Frontal cortex (tissue), 4 donors: ENCODE results near the gene TMEM53. TPM values are rescaled to one million over a fixed set of nuclear protein-coding genes. Genes with fewer than 3 reads are reported as not detected.

Experiments used
- DNase-seq, 2 donors: peaks; one replicate each; pipeline ENCODE4 v3.0.0; 2012; ENCODE audit warnings: low spot score in 2 of 2
- FAIRE-seq: peaks from 2 replicates; lab custom pipeline; 2012; peaks lifted over from hg19 to GRCh38; lab: Jason Lieb, UNC
- small RNA-seq: library from RNA; depleted of rRNA; stranded (forward); fragments of <200 nt; gene quantifications from one replicate; pipeline ENCODE3, GENCODE V24; 2014
- total RNA-seq: library from RNA; depleted of rRNA; stranded (reverse); fragments of >200 nt; gene quantifications from one replicate; pipeline ENCODE4 v1.2.3, GENCODE V29; 2014
- donor health status: control.
- donor health status: control.
- donor health status: control.

The TMEM53 gene
- total RNA-seq, 1 donor from 2014 or later, result 4.9 TPM

DNA sequence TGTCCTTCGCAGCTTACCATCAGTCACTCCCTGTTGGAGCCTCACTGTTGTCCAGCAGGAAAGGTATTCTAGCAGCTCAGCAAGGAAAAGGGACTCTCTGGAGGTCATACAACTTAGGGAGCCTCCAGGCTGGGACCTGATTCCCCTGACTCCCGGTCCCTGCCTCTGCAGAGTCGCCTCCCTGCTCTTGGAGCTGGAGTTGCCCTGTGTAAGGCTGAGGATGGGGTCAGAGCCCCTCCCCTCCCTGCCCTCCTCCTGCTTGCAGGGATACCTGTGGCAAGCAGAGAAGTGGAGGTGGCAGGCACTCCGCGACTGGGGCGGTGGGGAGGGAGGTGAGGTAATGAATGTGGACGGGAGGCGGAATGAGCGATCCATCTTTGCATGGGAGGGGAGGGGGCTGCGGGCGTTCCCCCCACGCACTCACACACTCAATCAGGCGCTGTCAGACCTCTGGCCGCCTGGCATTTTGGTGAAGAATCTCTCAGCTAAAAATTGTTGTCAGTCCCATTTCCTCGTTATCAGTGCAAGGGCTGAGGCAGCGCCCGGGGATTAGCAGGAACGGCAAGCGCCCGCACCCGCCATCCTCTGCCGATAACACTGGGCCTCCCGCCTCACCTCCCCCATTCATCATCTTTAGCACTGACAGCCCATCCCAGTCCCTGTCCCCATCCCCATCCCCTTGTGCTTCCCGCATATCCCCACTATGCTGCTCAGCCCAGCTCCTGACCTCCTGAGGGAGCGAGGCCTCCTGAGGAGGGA lies 64.3 kb downstream of the TMEM53 start:
- DNase-seq, result no peak
- no peak for FAIRE-seq

DNA sequence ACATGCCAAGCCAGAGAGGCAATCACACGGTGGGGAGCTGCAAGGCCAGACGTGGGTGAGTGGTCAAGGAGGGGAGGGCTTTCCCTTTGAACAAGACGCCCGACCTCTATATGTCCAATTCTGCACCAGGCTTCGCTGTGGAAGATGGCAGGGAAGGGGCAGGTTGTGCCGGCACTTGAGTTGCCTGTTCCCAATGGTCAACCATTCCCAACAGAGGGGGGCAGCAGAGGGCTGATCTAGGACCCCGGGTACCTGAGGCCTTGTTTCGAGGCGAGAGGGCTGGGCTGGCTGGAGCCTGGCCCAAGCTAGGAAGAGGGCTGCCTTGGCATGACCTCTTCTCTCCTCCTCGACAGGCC lies 64.9 kb downstream of the TMEM53 start:
- FAIRE-seq (no peak), DNase-seq (no peak)

DNA sequence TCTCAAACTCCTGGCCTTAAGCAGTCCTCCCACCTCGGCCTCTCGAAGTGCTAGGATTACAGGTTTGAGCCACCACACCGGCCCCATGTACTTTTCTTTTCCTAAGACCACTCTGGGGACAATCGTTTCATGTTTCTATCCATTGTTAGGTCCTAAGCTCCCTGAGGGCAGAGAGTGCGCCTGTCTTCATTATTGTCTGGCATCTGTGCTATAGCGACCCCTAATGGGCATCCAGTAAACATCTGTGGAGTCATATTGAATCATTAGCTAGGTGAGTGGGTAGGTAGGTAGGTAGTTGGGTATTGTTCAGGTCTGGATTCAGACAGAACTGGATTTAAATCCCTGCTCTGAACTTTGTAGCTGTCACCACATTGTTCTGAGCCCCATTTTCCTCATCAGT lies 66.1 kb downstream of the TMEM53 start:
- DNase-seq (no peak), FAIRE-seq (no peak)

DNA sequence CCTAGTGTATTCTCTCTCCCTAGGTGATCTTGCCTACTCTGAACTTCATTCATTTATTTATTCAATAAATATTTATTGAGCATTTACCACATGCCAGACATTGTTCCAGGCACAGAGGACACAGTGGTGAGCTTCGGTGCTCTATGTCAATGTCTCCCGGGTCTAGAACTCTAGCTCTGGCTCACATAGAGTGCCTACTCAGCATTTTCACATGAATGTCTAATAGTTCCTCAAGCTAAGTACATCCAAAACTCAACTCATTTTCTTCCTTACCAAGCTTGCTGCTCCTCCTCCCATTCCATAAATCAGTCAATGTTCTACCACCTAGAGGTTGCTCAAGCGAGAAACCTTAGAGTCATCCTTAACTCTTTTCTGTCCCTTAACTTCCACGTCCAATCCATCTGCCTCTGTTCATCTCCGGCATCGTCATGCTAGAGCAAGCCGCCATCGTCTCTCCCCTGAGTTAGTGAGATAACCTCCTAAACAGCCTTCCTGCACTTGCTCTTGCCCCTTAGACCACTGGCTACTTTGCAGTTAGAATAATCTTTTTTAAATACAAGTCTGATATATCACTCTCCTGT lies 67.5 kb downstream of the TMEM53 start:
- no peak for FAIRE-seq
- DNase-seq, result no peak

DNA sequence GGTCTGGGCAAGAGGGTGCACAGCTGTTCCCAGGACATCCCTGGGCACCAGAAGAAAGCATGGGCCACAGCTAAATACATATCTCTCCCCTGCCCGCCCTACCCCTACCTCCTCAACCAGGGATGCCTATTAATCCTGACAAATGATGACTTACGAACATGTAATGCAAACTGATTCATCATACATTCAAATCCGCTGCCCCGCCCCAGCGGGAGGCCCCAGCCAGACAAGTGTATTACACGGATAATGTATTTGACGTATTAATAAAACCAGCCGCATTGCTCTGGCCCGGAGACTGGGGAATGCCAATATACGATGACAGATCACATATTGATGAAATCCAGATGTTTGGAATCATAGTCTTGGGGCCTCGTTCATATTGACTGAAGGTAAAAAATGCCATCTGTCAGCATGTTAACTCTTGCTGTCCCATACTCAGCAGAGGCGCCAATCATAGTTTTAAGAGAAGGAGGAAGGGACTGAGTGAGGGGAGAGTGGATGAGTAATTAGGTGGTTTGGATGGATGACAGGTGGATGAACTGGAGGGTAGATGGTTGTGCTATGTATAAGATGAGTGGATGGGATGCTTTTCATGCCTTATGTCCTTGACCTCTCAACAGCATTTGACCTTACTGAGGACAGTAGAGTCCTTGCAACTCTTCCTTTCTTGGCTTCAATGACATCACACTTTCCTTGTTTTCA lies 68.2 kb downstream of the TMEM53 start:
- FAIRE-seq (no peak), DNase-seq (no peak)

DNA sequence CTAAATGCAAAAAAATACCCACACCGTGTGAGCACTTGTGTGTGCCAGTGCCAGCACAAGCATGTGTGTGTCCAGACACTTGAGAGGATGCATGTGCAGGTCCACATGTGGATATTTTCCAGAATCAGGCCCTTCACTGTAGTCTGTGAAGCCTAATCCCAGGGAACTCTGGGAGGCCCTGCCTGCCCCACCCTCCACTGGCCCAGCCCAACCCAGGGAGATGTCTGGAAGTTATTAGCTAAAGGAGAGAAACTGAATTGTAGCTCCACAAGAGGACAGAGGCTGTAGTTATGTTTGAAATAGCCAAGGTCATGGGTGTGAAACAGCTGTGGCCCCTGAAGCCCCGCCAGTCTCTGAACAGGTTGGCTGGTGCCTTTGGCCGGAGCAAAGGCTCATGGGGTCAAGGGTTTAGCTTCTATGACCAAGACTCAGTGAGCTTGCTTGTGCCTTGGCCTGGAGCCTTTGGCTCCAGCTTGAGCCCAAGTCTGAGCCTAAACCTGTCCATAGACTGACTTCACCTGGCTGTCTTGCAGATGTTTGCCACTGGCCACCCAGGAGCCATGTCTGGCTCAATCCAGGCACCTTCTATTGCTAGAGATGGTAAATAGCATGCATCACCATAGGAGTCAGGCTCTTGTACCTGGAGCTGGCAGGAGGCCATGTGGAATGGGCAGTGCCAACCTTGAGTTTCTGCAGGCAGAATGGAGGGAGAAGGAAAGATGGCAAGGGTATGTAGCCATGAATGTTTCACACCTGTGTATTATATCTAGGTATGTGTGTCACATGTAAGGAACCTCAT lies 69.9 kb downstream of the TMEM53 start:
- no peak for FAIRE-seq
- DNase-seq, result no peak

DNA sequence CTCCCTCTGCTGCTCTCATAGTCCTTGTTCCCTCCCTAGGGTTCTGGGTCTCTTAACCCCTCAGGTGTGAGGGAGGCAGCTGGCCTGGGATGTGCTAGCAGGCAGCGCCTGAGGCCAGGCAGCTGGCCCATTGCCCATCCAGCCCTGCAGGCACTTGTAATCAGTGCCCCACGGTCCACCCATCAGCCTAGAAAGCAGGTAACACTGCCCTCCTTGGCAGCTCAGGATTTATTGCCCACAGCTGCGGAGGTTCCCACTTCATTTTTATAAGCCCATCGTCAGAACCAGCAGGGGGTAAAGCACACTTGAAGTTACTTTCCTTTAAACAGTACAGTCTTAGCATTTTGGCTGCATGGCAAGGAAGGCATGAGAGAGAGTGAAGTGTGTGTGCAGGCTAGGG lies 70.6 kb downstream of the TMEM53 start:
- FAIRE-seq, result no peak
- no peak for DNase-seq

Small RNA genes lying within 50 kb of the gene (small RNA-seq; reads per million reads assigned to genes)
- 1.1 reads per million, percentile 68 among the genes with 10 or more reads in this experiment for gene RNU5F-1

Other genes with a start within 250 kb of the TMEM53 start
- 4.5 TPM for gene ARMH1, start 233 bp upstream of the TMEM53 start, total RNA-seq
- not detected for gene RNU5D-1, start 56.7 kb upstream of the TMEM53 start, total RNA-seq
- 2.9 TPM for gene KIF2C, start 65.4 kb upstream of the TMEM53 start, total RNA-seq
- gene RPS8, start 101.1 kb upstream of the TMEM53 start, total RNA-seq, result 1,632 TPM
- 0.41 TPM for gene BEST4, start 113.7 kb upstream of the TMEM53 start, total RNA-seq
- gene PLK3, start 125.9 kb upstream of the TMEM53 start, total RNA-seq, result 10.2 TPM
- not detected for gene DYNLT4, start 132.9 kb upstream of the TMEM53 start, total RNA-seq
- under 0.01 TPM for gene BTBD19, start 134.0 kb upstream of the TMEM53 start, total RNA-seq
- gene PTCH2, start 168.8 kb upstream of the TMEM53 start, total RNA-seq, result 0.82 TPM